Smooth muscle cell (in vitro differentiated cells): ENCODE results near the gene FAM120B. TPM values are rescaled to one million over a fixed set of nuclear protein-coding genes. Genes with fewer than 3 reads are reported as not detected.

Experiments
- DNase-seq: peaks from one replicate; lab custom pipeline; 2025; ENCODE audit not compliant: unreplicated experiment; lab: John Stamatoyannopoulos, UW
- H2AFZ ChIP-seq: fragments of 200-600 bp; sonication (generic); 2 replicates; pipeline ENCODE4 v1.6.0; 2016; ENCODE audit warnings: antibody characterized with exemption, low read depth, mild to moderate bottlenecking
- H3F3A ChIP-seq: fragments of 200-600 bp; sonication (generic); 2 replicates; pipeline ENCODE4 v1.6.0; 2017; ENCODE audit warnings: antibody characterized with exemption, low read depth
- H3K27ac ChIP-seq: fragments of 200-600 bp; sonication (generic); 2 replicates; pipeline ENCODE4 v1.5.1; 2016; ENCODE audit warnings: low read depth, mild to moderate bottlenecking
- H3K27me3 ChIP-seq: fragments of 200-600 bp; sonication (generic); 2 replicates; pipeline ENCODE4 v1.6.1; 2016; ENCODE audit warnings: low read depth, mild to moderate bottlenecking
- H3K36me3 ChIP-seq: fragments of 200-600 bp; sonication (generic); 2 replicates; pipeline ENCODE4 v1.5.1; 2016; ENCODE audit warnings: low read depth
- H3K4me1 ChIP-seq: fragments of 200-600 bp; sonication (generic); 2 replicates; pipeline ENCODE4 v1.5.1; 2016; ENCODE audit warnings: low read depth
- H3K4me2 ChIP-seq: fragments of 200-600 bp; sonication (generic); 2 replicates; pipeline ENCODE4 v1.6.0; 2016; ENCODE audit warnings: mild to moderate bottlenecking
- H3K4me3 ChIP-seq: fragments of 200-600 bp; sonication (generic); 2 replicates; pipeline ENCODE4 v1.5.1; 2016; ENCODE audit warnings: mild to moderate bottlenecking
- H3K79me2 ChIP-seq: fragments of 200-600 bp; sonication (generic); 2 replicates; pipeline ENCODE4 v1.6.0; 2016; ENCODE audit warnings: low read depth, mild to moderate bottlenecking
- H3K9ac ChIP-seq: fragments of 200-600 bp; sonication (generic); 2 replicates; pipeline ENCODE4 v1.6.0; 2016; ENCODE audit warnings: low read depth
- H3K9me3 ChIP-seq: fragments of 200-600 bp; sonication (generic); replicated peaks from 2 replicates; pipeline ENCODE4 v1.5.1; 2016; ENCODE audit warnings: low read depth
- H4K20me1 ChIP-seq: fragments of 200-600 bp; sonication (generic); 2 replicates; pipeline ENCODE4 v1.6.0; 2016; ENCODE audit warnings: low read depth
- CTCF ChIP-seq: fragments of 200-600 bp; sonication (generic); IDR thresholded peaks from 2 replicates; pipeline ENCODE4 v1.5.1; 2017; ENCODE audit warnings: borderline replicate concordance, mild to moderate bottlenecking, antibody characterized with exemption; ENCODE audit not compliant: insufficient read depth, poor library complexity, severe bottlenecking
- whole genome bisulfite sequencing: methylation state at CpG from one replicate; pipeline ENCODE4 v1.1.7; 2016; ENCODE audit warnings: low lambda C conversion rate; 5-methylcytosine and 5-hydroxymethylcytosine counted together
- polyA plus RNA-seq: library from polyadenylated mRNA; unstranded; fragments of >200 nt; fragmentation: Nextera tagmentation; extraction: Ambion mirVana; gene quantifications from 2 replicates; pipeline ENCODE4 v1.2.1, GENCODE V29; 2016
- total RNA-seq: library from RNA; depleted of rRNA; stranded (reverse); fragments of >200 nt; gene quantifications from 2 replicates; pipeline ENCODE4 v1.2.3, GENCODE V29; 2014

FAM120B gene
- total and polyA plus RNA-seq, 2 experiments from 2014 or later = 17.8 to 26.3 TPM

GRCh38 chr6:170290296-170291128, 16.0 kb upstream of the FAM120B start, which contains the start of gene DLL1:
DLL1 (minus strand) TSS chr6:170291078; CDS start chr6:170290139, 939 bp downstream.
- DNase-seq = no peak
- Histone ChIP-seq H2AFZ (peak within 1 kb of the TSS; percentile 71), H3K4me2 (peak within 1 kb of the TSS; percentile 85), H3K4me1 (peaks cover 68% of the 10 kb centered on the region), H4K20me1 (no peaks in the 10 kb centered on the region), H3F3A (no peaks in the 10 kb centered on the region), H3K9me3 (no peaks in the 10 kb centered on the region), H3K79me2 (no peaks in the 10 kb centered on the region), H3K9ac (no peak within 1 kb of the TSS), H3K27ac (no peak within 1 kb of the TSS), H3K27me3 (peaks cover 90% of the 10 kb centered on the region), H3K4me3 (peak within 1 kb of the TSS; percentile 58), H3K36me3 (no peaks in the 10 kb centered on the region)
- 1% methylated on average over 81 of the region's 83 CpGs for WGBS
- no peak for TF ChIP-seq CTCF

- Histone ChIP-seq H4K20me1 (no peaks in the 10 kb centered on the region), H3K27ac (no peak overlapping the region), H3F3A (no peaks in the 10 kb centered on the region), H3K27me3 (peaks cover 97% of the 10 kb centered on the region), H3K4me3 (peak overlapping the region; percentile 58), H3K4me1 (peaks cover 67% of the 10 kb centered on the region), H3K9me3 (no peaks in the 10 kb centered on the region), H3K36me3 (no peaks in the 10 kb centered on the region), H3K79me2 (no peaks in the 10 kb centered on the region), H2AFZ (no peak overlapping the region), H3K9ac (no peak overlapping the region), H3K4me2 (peak overlapping the region; percentile 85)
- DNase-seq = no peak
- no peak for TF ChIP-seq CTCF
- WGBS = under 1% methylated on average over 42 of the region's 87 CpGs
These were observed 15.1 kb upstream of the FAM120B start for GRCh38 chr6:170291271-170292110.

GRCh38 chr6:170292111-170292406, 14.5 kb upstream of the FAM120B start:
- no peak overlapping the region for H3K9ac ChIP-seq
- H3K36me3 ChIP-seq = no peaks in the 10 kb centered on the region
- no peak for DNase-seq
- no peaks in the 10 kb centered on the region for H4K20me1 ChIP-seq
- H3F3A ChIP-seq = no peaks in the 10 kb centered on the region
- peaks cover 100% of the 10 kb centered on the region for H3K27me3 ChIP-seq
- H3K4me1 ChIP-seq = peaks cover 62% of the 10 kb centered on the region
- no peak overlapping the region for H3K27ac ChIP-seq
- no peak overlapping the region for H3K4me3 ChIP-seq
- TF ChIP-seq CTCF = no peak
- 3% methylated on average over 11 of the region's 11 CpGs for WGBS
- H3K79me2 ChIP-seq = no peaks in the 10 kb centered on the region
- H3K4me2 ChIP-seq = peak overlapping the region; percentile 85
- H2AFZ ChIP-seq = no peak overlapping the region
- no peaks in the 10 kb centered on the region for H3K9me3 ChIP-seq
